Activated B cell treated with CpG ODN at 0.5 μM for 24 hours (primary cell): ENCODE results near the gene UBE2N. TPM values are rescaled to one million over a fixed set of nuclear protein-coding genes. Genes with fewer than 3 reads are reported as not detected.

ENCODE experiments used
- ATAC-seq: fragments of 200-7000 bp; cut with Tn5 transposase; one replicate; pipeline ENCODE4 v1.10.0; 2021; ENCODE audit warnings: low read depth, mild to moderate bottlenecking, moderate library complexity
- CTCF ChIA-PET: fragments of 350-600 bp; sonication (Branson Sonifier 250); formaldehyde crosslinking; loops from one replicate; lab custom pipeline; 2021; ENCODE audit warnings: antibody characterized with exemption; lab: Charles Lee
- POLR2A ChIA-PET: fragments of 350-600 bp; sonication (Branson Sonifier 250); formaldehyde crosslinking; loops from one replicate; lab custom pipeline; 2021; ENCODE audit warnings: antibody characterized with exemption; lab: Charles Lee
- DNase-seq: peaks from one replicate; pipeline ENCODE4 v3.0.0; 2022
- H3K27ac Mint-ChIP-seq: one replicate; pipeline ENCODE4 v1.8.0; 2020; ENCODE audit warnings: mixed read lengths
- H3K27me3 Mint-ChIP-seq: one replicate; pipeline ENCODE4 v1.8.0; 2021; ENCODE audit warnings: mixed read lengths
- H3K36me3 Mint-ChIP-seq: one replicate; pipeline ENCODE4 v1.8.0; 2021; ENCODE audit warnings: low read depth, mixed read lengths
- H3K4me1 Mint-ChIP-seq: one replicate; pipeline ENCODE4 v1.8.0; 2021; ENCODE audit warnings: mixed read lengths
- H3K4me3 Mint-ChIP-seq: one replicate; pipeline ENCODE4 v1.8.0; 2020; ENCODE audit warnings: mild to moderate bottlenecking, mixed read lengths
- H3K9me3 Mint-ChIP-seq: one replicate; pipeline ENCODE4 v1.8.0; 2020; ENCODE audit warnings: mixed read lengths
- CTCF ChIP-seq: fragments of 200-600 bp; IDR thresholded peaks from one replicate; pipeline ENCODE4 v1.8.0; 2022; ENCODE audit warnings: antibody characterized with exemption, mild to moderate bottlenecking
- intact Hi-C: fragments of 100-400 bp; cut with micrococcal nuclease; formaldehyde crosslinking; loops from one replicate; pipeline ENCODE4 v1.15.1; 2024
- total RNA-seq: library from RNA; stranded (reverse); gene quantifications from 2 replicates; pipeline ENCODE4 v1.2.3, GENCODE V29; 2022

UBE2N gene
- total RNA-seq, 1 donor from 2014 or later: 152 TPM

GRCh38 chr12:93425736-93426411, 15.9 kb downstream of the UBE2N start:
- POLR2A ChIA-PET: interaction anchor here (0.7 to 3.9 kb wide), 5 partner anchors 8 to 438 kb away, joined by 5 to 24 read pairs (median 6); partner anchors contain the start of gene UBE2N
- Mint-ChIP-seq H3K36me3 (peaks cover 12% of the 10 kb centered on the region), H3K27ac (peak overlapping the region; percentile 83), H3K27me3 (no peaks in the 10 kb centered on the region), H3K9me3 (no peaks in the 10 kb centered on the region), H3K4me3 (peak overlapping the region; percentile 58), H3K4me1 (peaks cover 90% of the 10 kb centered on the region)
- CTCF ChIA-PET: interaction anchor here (1.1 to 1.3 kb wide), 5 partner anchors 23 to 676 kb away, joined by 3 to 4 read pairs (median 3); no protein-coding TSS in a partner anchor
- no peak for TF ChIP-seq CTCF
- DNase-seq: no peak
- intact Hi-C loops: loop anchor here (1.0 kb wide), 2 partner anchors 10 to 16 kb away; no protein-coding TSS in a partner anchor
- peak; percentile 47 for ATAC-seq

GRCh38 chr12:93422050-93422449, 19.7 kb downstream of the UBE2N start:
- DNase-seq (no peak), ATAC-seq (no peak)
- Mint-ChIP-seq H3K36me3 (peaks cover 7% of the 10 kb centered on the region), H3K27me3 (no peaks in the 10 kb centered on the region), H3K9me3 (no peaks in the 10 kb centered on the region), H3K27ac (peak overlapping the region; percentile 51), H3K4me1 (peaks cover 88% of the 10 kb centered on the region), H3K4me3 (no peak overlapping the region)
- TF ChIP-seq CTCF: no peak
- ChIA-PET CTCF (interaction anchor here (0.7 to 1.2 kb wide), 3 partner anchors 41 to 680 kb away, joined by 3 to 6 read pairs (median 3); no protein-coding TSS in a partner anchor), POLR2A (interaction anchor here (0.6 to 1.4 kb wide), 4 partner anchors 15 to 484 kb away, joined by 3 to 4 read pairs (median 4); partner anchors contain the start of gene MRPL42)
- intact Hi-C loops: loop anchor here (5.0 kb wide), 2 partner anchors 150 to 680 kb away; partner anchors contain the start of gene SOCS2

GRCh38 chr12:93419388-93420034, 22.2 kb downstream of the UBE2N start:
- Mint-ChIP-seq H3K9me3 (no peaks in the 10 kb centered on the region), H3K4me3 (no peak overlapping the region), H3K27me3 (no peaks in the 10 kb centered on the region), H3K4me1 (peaks cover 87% of the 10 kb centered on the region), H3K36me3 (peaks cover 11% of the 10 kb centered on the region), H3K27ac (peak overlapping the region; percentile 31)
- POLR2A ChIA-PET: interaction anchor here (0.7 to 1.8 kb wide), 8 partner anchors 13 to 697 kb away, joined by 3 to 10 read pairs (median 4); partner anchors contain the start of gene UBE2N
- peak; percentile 56 for ATAC-seq
- TF ChIP-seq CTCF: peak; percentile 68
- DNase-seq: no peak
- intact Hi-C loops: loop anchor here (1.0 to 5.0 kb wide), 9 partner anchors 9 to 683 kb away; partner anchors contain the start of genes MRPL42 and SOCS2
- CTCF ChIA-PET: interaction anchor here (0.6 to 4.4 kb wide), 24 partner anchors 9 to 1745 kb away, joined by 3 to 54 read pairs (median 5); partner anchors contain the start of genes MRPL42 and UBE2N

- DNase-seq: no peak
- CTCF ChIA-PET: interaction anchor here (0.8 to 4.4 kb wide), 3 partner anchors 18 to 430 kb away, joined by 3 to 54 read pairs (median 3); no protein-coding TSS in a partner anchor
- Mint-ChIP-seq H3K4me3 (no peak overlapping the region), H3K27me3 (no peaks in the 10 kb centered on the region), H3K9me3 (no peaks in the 10 kb centered on the region), H3K27ac (no peak overlapping the region), H3K4me1 (peaks cover 83% of the 10 kb centered on the region), H3K36me3 (peaks cover 19% of the 10 kb centered on the region)
- TF ChIP-seq CTCF: no peak
- no peak for ATAC-seq
- intact Hi-C loops: loop anchor here (2.0 kb wide), 1 partner anchor 13 kb away; no protein-coding TSS in a partner anchor
- POLR2A ChIA-PET: no interaction called here
Observed at GRCh38 chr12:93417967-93418480, 23.7 kb downstream of the UBE2N start.
